CD4-positive, alpha-beta T cell treated with Interferon gamma for 1 hour (primary cell): Measurements from ENCODE around the gene SLC6A12.
"Not testable (repeated sequence)": the region's sequence is repeated elsewhere in the genome, so short reads cannot be mapped to it uniquely, and the experiment has no call there.

ENCODE experiments used
- DNase-seq: peaks from one replicate; pipeline ENCODE4 v3.0.0-alpha.2; 2020

The SLC6A12 gene

GRCh38 chr12:214003-214741, at the start of gene SLC6A12:
Gene SLC6A12, minus strand, starts transcription at chr12:214157. Its CDS starts 4,171 bp downstream, at chr12:209986.
- DNase-seq = no peak

GRCh38 chr12:263574-263973, 49.6 kb upstream of the SLC6A12 start:
- no peak for DNase-seq

- DNase-seq = no peak
Measured at GRCh38 chr12:262817-263216, 48.9 kb upstream of the SLC6A12 start, which contains the start of gene SLC6A13. Gene SLC6A13, minus strand, starts transcription at chr12:262836. Its CDS starts 2,784 bp downstream, at chr12:260052.

GRCh38 chr12:262113-262512, 48.2 kb upstream of the SLC6A12 start:
- no peak for DNase-seq

GRCh38 chr12:257521-258321, 43.8 kb upstream of the SLC6A12 start:
- no peak for DNase-seq

- DNase-seq = no peak
Measured at GRCh38 chr12:256958-257357, 43.0 kb upstream of the SLC6A12 start.

GRCh38 chr12:256225-256624, 42.3 kb upstream of the SLC6A12 start:
- no peak for DNase-seq

GRCh38 chr12:254912-255311, 41.0 kb upstream of the SLC6A12 start:
- no peak for DNase-seq

GRCh38 chr12:254039-254438, 40.1 kb upstream of the SLC6A12 start:
- no peak for DNase-seq

GRCh38 chr12:253116-253831, 39.3 kb upstream of the SLC6A12 start:
- no peak for DNase-seq

GRCh38 chr12:252636-253035, 38.7 kb upstream of the SLC6A12 start:
- no peak for DNase-seq

GRCh38 chr12:247271-247670, 33.3 kb upstream of the SLC6A12 start:
- no peak for DNase-seq

GRCh38 chr12:243381-243780, 29.4 kb upstream of the SLC6A12 start:
- no peak for DNase-seq

GRCh38 chr12:242496-242895, 28.5 kb upstream of the SLC6A12 start:
- DNase-seq = no peak

GRCh38 chr12:241266-241665, 27.3 kb upstream of the SLC6A12 start:
- no peak for DNase-seq

GRCh38 chr12:240566-240965, 26.6 kb upstream of the SLC6A12 start:
- DNase-seq = no peak

- DNase-seq = no peak
Measured at GRCh38 chr12:238736-239398, 24.9 kb upstream of the SLC6A12 start.

- DNase-seq = no peak
Measured at GRCh38 chr12:238116-238515, 24.2 kb upstream of the SLC6A12 start.

GRCh38 chr12:237026-237815, 23.3 kb upstream of the SLC6A12 start:
- no peak for DNase-seq

GRCh38 chr12:236445-236844, 22.5 kb upstream of the SLC6A12 start:
- no peak for DNase-seq

- not testable (repeated sequence) for DNase-seq
Measured at GRCh38 chr12:235967-236366, 22.0 kb upstream of the SLC6A12 start.

GRCh38 chr12:234891-235415, 21.0 kb upstream of the SLC6A12 start:
- DNase-seq = no peak
